ENCODE measurements around the gene ASB18.
A peak's percentile ranks its signal among the peaks of the same experiment; 100 is the strongest.

The ASB18 gene

DNA sequence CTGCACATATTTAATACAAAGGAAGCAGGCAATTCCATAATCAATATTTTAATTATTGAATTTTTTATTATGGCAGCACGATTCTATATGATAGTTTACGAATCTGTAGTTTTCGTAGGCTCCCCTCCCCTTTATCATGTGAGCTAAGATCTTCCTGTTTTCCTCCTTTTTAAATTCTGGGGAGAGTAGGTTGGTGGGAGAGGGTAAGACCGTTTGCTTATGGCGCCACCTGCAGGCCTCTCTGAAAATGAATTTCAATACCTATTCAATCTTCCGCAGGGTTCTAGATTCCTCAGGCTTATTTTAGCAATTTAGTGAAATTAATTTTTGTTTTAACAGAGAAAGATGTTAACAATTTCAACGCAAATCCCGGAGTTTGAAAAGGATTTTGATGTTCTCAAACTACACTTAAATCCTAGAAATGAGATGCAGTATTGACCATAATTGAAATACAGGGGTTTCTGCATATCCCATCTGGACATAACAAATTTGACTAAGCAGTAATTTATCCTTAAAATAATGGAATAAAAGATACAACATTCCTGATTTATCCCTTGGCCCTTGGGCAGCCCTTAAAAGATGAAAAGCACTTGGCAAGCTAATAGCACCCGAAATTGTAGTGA lies 83.3 kb downstream of the ASB18 start:
- Mint-ChIP-seq H3K4me1 (ENCODE audit: low read depth) (peaks cover 14% of the 10 kb centered on the region), H3K27me3 (peaks cover 72% of the 10 kb centered on the region), H3K36me3 (ENCODE audit: low read depth) (no peaks in the 10 kb centered on the region), H3K4me3 (no peak overlapping the region), H3K27ac (no peak overlapping the region), H3K9me3 (peaks cover 3% of the 10 kb centered on the region)

DNA sequence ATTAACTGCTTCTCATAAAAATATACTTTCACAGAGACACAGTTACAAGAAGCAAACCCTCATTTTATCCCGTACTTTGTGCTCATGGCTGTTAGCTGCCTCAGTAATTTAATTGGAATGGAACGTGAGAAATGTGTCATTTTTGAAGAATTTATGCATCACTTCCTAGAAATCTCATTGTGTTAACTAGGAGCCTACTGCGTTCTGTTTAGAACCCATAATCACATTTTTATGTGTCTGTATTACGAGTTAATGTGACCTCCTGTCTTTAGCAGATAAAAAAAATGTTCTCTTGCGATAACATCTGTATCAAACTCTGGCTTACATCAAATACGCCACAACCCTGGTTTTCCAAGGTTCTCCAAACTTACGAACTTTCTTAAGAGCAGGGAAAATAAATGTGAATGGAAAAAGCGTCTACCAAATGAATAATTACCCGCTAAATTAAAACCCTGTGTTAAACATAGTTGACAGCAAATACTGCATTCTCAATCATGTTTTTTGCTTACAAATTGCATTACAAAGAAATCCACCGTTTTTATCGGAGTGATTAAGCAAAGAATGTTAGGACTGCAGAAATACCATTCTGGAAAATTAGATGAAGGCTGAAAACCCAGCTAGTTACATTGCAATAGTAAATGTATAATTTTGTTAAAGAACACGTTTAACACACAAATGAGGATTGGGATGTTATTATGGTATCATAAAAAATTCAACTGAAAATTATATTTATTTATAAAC lies 84.0 kb downstream of the ASB18 start:
- H3K27ac Mint-ChIP-seq = no peak overlapping the region

DNA sequence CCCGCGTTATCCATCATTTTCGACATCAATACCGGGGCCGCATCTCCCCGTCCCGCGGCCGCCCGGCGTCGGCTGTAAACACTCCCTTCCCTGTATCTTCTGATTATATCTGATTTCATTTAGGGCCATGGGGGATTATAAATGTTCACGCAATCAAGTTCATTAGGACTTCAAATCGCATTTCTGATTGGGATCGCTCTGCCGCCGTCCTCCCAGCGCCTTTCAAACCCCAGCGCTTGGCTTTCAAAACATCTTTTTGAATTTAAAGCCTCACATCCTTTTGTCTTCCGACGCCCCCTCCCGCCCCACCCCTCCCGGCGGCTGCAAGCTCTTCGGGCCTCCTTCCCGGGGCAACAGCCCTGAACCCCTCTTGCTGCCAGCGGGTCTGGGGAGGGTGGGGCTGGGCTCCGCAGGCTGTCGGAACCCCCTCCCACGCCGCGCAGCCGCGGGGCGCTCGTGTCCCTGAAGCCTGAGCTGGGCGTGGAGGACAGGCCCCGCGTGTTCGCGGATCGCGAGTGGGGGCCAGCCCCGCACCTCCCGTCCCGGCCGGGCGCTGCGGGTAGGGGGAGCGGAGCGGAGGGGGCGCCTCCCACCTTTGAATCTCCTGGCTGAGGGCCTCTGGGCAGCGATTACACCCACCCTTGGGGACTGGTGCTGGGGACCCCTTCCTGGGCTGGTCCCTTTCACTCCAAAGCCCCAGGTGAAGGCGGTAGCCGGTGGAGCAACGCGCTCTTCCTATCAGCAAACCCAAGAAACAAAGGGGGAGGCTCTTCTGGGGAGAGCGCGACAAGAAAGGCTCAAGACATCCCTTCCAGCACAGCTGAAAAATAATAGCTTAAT lies 84.8 kb downstream of the ASB18 start:
- no peak overlapping the region for H3K4me3 Mint-ChIP-seq
- H3K36me3 Mint-ChIP-seq (ENCODE audit: low read depth) = no peaks in the 10 kb centered on the region
- H3K27ac Mint-ChIP-seq = no peak overlapping the region
- H3K4me1 Mint-ChIP-seq (ENCODE audit: low read depth) = peaks cover 14% of the 10 kb centered on the region
- no peaks in the 10 kb centered on the region for H3K9me3 Mint-ChIP-seq
- peaks cover 77% of the 10 kb centered on the region for H3K27me3 Mint-ChIP-seq

More for the DNA sequence above, 84.0 kb downstream of the ASB18 start:
- H3K36me3 Mint-ChIP-seq (ENCODE audit: low read depth) = no peaks in the 10 kb centered on the region
- H3K9me3 Mint-ChIP-seq = peaks cover 3% of the 10 kb centered on the region
- no peak overlapping the region for H3K4me3 Mint-ChIP-seq
- H3K27me3 Mint-ChIP-seq = peaks cover 74% of the 10 kb centered on the region
- H3K4me1 Mint-ChIP-seq (ENCODE audit: low read depth) = peaks cover 14% of the 10 kb centered on the region

DNA sequence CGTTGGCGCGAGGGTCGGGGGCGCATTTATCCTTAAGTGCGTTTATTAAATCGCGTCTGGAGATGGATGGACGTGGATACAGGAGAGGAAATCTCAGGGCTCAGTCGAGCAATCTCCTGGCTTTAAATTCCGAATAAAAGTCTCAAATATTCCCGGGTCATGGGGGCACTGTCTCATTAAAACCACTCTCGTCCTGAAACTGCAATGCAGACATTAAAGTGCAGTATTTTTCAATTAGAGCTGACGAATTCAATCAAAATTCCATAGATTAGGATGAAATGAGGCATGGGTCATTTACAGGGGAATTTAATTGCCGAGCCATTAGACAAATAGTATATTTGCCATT lies 85.3 kb downstream of the ASB18 start:
- no peaks in the 10 kb centered on the region for H3K9me3 Mint-ChIP-seq
- no peak overlapping the region for H3K27ac Mint-ChIP-seq
- H3K4me1 Mint-ChIP-seq (ENCODE audit: low read depth) = peaks cover 14% of the 10 kb centered on the region
- no peak overlapping the region for H3K4me3 Mint-ChIP-seq
- H3K36me3 Mint-ChIP-seq (ENCODE audit: low read depth) = no peaks in the 10 kb centered on the region
- H3K27me3 Mint-ChIP-seq = peaks cover 81% of the 10 kb centered on the region

DNA sequence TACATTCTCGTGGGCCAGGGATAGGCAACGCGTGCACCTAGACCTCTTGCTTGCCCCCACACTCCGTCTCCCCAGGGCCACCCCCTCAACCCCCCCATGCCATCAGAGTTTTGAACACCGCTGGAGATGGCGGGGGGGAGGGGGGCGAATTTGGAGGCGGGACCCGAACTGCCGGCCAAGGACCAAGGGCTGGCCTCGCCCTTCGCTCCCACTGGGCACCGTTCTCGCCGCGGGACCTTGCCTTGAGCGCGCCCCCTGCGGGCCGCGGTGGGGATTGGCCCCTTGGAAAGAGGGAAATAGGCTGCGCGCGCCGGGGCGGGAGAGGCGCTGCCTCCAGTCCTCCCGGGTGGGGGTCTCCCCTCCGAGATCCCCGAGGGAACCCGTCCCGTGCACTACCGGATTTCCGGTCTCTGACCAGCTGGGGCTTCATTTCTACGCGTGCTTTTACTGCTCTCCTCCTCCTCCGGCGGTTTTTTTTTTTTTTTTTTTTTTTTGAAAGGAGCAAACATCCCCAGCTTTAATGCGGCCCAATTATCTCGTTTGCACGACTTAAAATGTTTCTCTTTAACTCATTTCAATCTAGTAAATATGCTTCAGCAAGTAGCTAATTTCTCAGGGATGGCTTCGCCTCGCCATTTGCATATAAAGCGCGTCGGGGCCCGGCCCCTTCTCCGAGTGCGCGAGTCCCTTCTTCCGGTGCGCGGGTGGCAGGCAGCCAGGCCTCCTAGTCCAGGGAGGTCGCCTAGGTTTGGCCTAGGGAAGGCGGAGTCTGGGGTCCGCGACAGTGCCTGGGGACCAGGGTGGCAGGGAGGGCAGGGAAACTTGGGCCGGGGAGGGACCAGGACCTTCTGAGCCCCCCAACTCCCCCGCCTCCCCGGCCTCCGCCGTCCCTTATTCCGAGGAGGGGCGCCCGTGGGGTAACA lies 86.0 kb downstream of the ASB18 start:
- peak overlapping the region; percentile 35 for H3K4me3 Mint-ChIP-seq
- H3K27ac Mint-ChIP-seq = no peak overlapping the region
- no peaks in the 10 kb centered on the region for H3K36me3 Mint-ChIP-seq (ENCODE audit: low read depth)
- no peaks in the 10 kb centered on the region for H3K9me3 Mint-ChIP-seq
- H3K4me1 Mint-ChIP-seq (ENCODE audit: low read depth) = peaks cover 14% of the 10 kb centered on the region
- peaks cover 81% of the 10 kb centered on the region for H3K27me3 Mint-ChIP-seq

DNA sequence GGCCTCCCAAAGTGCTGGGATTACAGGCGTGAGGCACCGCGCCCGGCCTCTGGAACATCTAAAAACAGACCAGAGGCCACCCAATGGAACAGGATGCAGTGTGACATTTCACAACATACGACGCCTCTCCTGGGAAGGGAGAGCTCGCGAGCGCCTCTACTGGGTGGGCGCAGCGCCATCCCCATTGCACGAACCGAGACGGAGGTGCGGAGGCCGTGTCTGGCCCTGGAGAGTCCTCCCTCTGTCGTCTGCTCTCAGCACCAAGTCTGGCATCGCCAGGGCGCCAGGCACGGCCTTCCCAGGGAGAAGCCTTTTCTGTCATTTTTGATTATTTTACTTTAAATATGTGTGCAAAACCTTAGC lies 86.6 kb downstream of the ASB18 start:
- Mint-ChIP-seq H3K4me3 (no peak overlapping the region), H3K4me1 (ENCODE audit: low read depth) (peaks cover 14% of the 10 kb centered on the region), H3K36me3 (ENCODE audit: low read depth) (no peaks in the 10 kb centered on the region), H3K27me3 (peaks cover 74% of the 10 kb centered on the region), H3K9me3 (no peaks in the 10 kb centered on the region), H3K27ac (no peak overlapping the region)

DNA sequence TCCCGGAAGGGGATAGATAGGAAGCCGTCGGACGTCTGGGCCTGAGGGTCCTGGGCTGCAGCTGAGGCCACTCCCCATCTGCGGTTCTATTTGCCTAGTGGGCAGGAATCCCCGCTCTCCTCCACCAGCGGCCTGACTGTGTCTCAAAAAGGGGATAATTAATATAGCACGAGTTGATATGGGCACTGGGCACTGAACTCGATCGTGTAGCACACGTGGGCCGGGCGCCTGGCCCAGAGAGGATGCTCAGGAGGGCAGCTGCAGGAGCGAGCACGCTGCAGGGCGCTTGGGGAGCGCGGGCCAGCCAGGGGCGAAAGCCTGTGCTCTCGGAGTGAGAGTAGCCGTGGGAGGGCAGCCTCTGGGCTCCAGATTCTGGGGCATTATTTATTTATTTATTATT lies 87.3 kb downstream of the ASB18 start:
- H3K27me3 Mint-ChIP-seq = peaks cover 78% of the 10 kb centered on the region
- H3K36me3 Mint-ChIP-seq (ENCODE audit: low read depth) = peaks cover 2% of the 10 kb centered on the region
- H3K9me3 Mint-ChIP-seq = no peaks in the 10 kb centered on the region
- H3K4me1 Mint-ChIP-seq (ENCODE audit: low read depth) = peaks cover 16% of the 10 kb centered on the region
- no peak overlapping the region for H3K27ac Mint-ChIP-seq
- H3K4me3 Mint-ChIP-seq = no peak overlapping the region

DNA sequence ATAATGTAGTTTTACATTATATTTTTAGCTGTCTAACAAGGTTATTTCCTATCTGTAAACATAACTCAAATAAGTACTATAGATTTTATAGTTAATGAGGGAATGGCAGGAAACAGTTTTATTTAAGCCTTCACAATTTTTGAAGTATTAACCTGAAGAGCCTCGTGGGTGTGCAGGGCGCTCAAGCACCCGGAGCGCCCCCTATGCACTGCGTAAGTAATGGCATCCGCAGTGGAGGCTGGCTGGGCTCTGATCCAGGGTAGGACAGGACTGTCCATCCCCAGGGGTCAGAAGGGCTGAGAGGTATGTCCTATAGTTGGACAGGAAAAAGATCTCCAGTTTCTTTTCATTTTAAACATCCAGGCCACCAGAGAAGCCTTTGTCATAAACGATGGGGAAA lies 87.8 kb downstream of the ASB18 start:
- Mint-ChIP-seq H3K4me3 (no peak overlapping the region), H3K4me1 (ENCODE audit: low read depth) (peaks cover 17% of the 10 kb centered on the region), H3K27me3 (peaks cover 78% of the 10 kb centered on the region), H3K27ac (no peak overlapping the region), H3K9me3 (no peaks in the 10 kb centered on the region), H3K36me3 (ENCODE audit: low read depth) (peaks cover 3% of the 10 kb centered on the region)

DNA sequence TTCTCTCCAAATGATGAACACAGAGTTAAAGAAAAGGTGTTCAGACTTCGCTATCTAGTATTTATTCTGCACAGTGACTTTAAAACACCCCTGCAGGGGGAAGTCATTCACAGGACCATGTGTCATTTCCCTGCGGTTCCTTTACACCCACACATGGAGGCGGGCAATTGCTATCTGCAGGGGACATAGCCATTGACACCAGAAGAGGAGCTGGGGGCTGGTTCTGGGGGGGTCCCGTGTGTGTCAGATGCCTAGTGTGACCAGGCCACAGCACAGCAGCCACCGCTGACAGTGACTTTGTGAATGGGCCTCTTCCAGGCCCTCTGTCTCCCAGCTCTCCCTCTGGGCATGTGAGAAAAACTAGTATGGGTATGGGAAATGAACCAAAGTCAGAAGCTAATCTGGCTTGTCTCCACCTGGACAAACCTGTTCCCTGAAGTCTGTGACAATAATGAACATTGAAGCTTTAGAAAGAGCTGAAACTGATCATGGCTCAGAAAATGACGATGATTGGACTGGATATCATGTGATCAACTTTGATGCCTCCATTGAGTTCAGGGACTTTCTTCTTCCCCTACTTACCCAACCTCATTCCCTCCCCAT lies 88.6 kb downstream of the ASB18 start:
- Mint-ChIP-seq H3K4me1 (ENCODE audit: low read depth) (peaks cover 17% of the 10 kb centered on the region), H3K9me3 (no peaks in the 10 kb centered on the region), H3K4me3 (no peak overlapping the region), H3K36me3 (ENCODE audit: low read depth) (peaks cover 3% of the 10 kb centered on the region), H3K27me3 (peaks cover 78% of the 10 kb centered on the region), H3K27ac (no peak overlapping the region)

DNA sequence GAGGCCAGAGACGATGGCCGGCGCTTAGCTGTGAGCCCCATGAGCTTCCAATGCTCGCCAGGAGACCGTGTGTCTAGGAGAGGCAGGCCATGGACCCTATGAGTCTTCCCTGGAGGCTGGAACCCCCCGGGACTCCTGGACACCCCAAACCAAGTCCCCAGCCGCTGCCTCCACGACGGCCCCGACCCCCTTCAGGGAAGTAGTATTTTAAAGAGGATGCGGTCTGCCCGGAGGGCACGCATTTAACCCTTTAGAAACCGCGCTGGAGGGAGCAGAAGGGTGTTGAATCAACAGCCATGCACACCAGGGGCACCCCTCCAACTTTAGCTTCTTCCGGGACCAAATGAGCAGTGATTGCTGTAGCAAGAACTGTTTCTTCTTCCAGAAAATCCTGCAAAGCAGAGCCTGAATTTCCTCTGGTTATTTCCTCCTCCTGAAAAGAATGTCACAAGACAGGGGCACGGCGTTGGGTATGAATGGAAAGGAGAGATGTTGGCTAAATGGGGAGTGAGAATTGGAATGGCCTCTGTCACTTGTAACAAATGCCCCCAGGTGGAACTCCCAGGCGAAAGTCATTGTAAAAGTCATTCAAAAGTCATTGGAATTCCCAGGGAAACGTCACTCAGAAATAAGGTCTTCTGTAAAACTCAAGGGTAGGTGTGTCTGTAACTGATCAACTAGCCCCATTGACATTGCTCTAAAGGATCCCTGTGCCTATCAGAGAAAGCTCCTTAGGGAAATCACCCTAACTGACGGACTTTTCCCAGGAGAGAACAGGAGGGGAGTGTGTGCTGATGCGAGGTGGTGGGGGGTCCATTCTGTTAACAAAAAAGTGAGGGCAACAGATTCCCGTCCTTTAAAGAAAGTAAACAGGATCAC lies 90.2 kb downstream of the ASB18 start:
- peaks cover 84% of the 10 kb centered on the region for H3K27me3 Mint-ChIP-seq
- no peak overlapping the region for H3K4me3 Mint-ChIP-seq
- H3K36me3 Mint-ChIP-seq (ENCODE audit: low read depth) = peaks cover 3% of the 10 kb centered on the region
- peaks cover 15% of the 10 kb centered on the region for H3K4me1 Mint-ChIP-seq (ENCODE audit: low read depth)
- no peaks in the 10 kb centered on the region for H3K9me3 Mint-ChIP-seq
- H3K27ac Mint-ChIP-seq = no peak overlapping the region

DNA sequence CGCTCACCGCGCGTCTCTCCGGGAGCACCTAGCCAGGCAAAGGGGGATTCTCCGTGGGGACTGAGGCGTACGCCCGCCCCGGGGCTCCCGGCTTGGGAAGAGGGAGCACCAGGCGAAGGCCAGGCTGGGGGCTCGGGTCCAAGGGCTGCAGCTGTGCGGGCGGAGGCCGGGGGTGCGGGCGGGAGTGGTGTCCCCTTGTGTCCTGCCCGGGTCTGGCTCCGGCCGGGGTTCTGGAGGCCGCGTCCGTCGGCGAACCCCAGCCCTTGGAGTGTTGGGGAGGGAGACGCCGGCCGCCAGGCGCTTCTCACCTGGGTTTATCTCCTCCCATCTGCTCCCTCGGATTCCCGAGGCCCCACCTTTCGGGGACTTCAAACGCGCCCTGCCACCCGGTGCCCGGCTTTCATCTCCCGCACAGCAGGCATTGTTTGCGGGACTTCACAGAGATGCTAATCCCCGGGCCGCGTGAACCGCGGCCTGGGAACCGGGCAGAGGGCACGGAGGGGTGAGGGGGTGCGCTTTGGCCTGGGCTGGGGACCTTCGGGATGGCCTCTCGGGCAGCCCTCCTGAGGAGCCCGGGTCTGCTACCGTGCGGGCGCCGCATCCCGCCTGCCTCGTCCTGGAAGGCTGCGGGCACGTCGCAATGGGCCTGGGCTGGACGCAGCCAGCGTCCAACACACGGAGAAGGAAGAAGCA lies 91.0 kb downstream of the ASB18 start:
- Mint-ChIP-seq H3K4me1 (ENCODE audit: low read depth) (peaks cover 11% of the 10 kb centered on the region), H3K4me3 (no peak overlapping the region), H3K27ac (no peak overlapping the region), H3K9me3 (no peaks in the 10 kb centered on the region), H3K36me3 (ENCODE audit: low read depth) (peaks cover 3% of the 10 kb centered on the region), H3K27me3 (peaks cover 80% of the 10 kb centered on the region)

DNA sequence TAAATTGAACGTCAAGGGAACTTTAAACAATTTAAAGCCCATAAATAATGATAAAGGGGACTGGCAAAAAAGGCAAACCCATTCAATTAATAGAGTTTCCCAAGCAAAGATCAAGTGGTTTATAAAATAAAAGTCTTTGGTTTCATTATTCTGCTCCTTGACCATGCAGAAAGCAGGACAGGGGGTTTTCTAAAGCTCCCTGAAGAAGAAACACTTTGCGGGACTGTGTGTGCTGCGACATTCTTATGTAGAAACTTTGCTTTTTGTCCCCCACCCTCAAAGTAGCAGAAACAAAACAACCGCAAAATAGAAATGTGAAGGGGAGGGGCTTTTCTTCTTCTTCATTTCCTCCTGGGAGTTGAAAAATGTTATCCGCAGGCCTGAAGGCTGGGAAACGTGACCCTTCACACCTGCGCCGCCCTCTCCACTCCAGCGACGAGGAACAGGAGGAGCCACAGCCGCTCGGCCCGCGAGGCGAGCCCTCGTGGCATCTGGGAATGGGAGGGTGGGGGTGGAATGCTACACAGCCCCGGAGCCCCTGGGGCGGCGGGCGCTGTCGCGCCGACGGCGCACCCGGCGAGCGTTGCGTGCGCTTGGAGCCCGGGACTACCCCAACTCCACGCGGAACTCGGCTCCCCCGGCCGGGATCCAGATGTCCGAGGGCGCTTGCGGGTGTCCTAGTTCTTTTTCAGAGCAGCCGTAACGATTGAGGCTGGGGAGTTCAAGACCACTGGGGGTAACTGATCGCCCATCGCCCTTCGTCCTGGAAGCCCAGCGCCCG lies 91.8 kb downstream of the ASB18 start:
- H3K27me3 Mint-ChIP-seq = peaks cover 73% of the 10 kb centered on the region
- H3K4me1 Mint-ChIP-seq (ENCODE audit: low read depth) = peaks cover 10% of the 10 kb centered on the region
- H3K9me3 Mint-ChIP-seq = no peaks in the 10 kb centered on the region
- peak overlapping the region; percentile 45 for H3K27ac Mint-ChIP-seq
- H3K4me3 Mint-ChIP-seq = no peak overlapping the region
- peaks cover 3% of the 10 kb centered on the region for H3K36me3 Mint-ChIP-seq (ENCODE audit: low read depth)

Data from stimulated activated naive CD8-positive, alpha-beta T cell treated with anti-CD3 and anti-CD28 coated beads, Interleukin-15, Interleukin-2, amounts not matched to agents 100 ng/mL and 50 ng/mL, for 24 hours (primary cell).